IMR-90 (cell line): Measurements from ENCODE around the gene GRIPAP1. TPM values are rescaled to one million over a fixed set of nuclear protein-coding genes. Genes with fewer than 3 reads are reported as not detected.

Source experiments
- ATAC-seq: fragments of 200-7000 bp; cut with Tn5 transposase; 2 replicates; pipeline ENCODE4 v1.9.1; 2020; ENCODE audit warnings: low read depth, mild to moderate bottlenecking, moderate library complexity
- BruUV-seq: library from RNA; stranded (reverse); fragments of 400-500 nt; replicated peaks from 2 replicates; lab custom pipeline; 2021; lab: Mats Ljungman, UMichigan
- CTCF ChIA-PET: fragments of 300-600 bp; formaldehyde crosslinking; extraction: SDS; loops from one replicate; lab custom pipeline; 2021; ENCODE audit warnings: antibody characterized with exemption; lab: Yijun Ruan, JAX
- POLR2A ChIA-PET: fragments of 300-600 bp; sonication (Branson Sonifier 250); formaldehyde crosslinking; loops from one replicate; lab custom pipeline; 2022; ENCODE audit warnings: antibody characterized with exemption; ENCODE audit not compliant: unreplicated experiment; lab: Charles Lee
- DNase-seq: peaks from one replicate; pipeline ENCODE4 v3.0.0; 2013
- H2AFZ ChIP-seq: replicated peaks from 2 replicates; pipeline ENCODE3; 2013; ENCODE audit warnings: low read length, mild to moderate bottlenecking; ENCODE audit not compliant: poor library complexity
- H2AK5ac ChIP-seq: 2 replicates; pipeline ENCODE4 v1.6.1; 2013; ENCODE audit warnings: low read depth, low read length, inconsistent platforms
- H2AK9ac ChIP-seq: replicated peaks from 2 replicates; pipeline ENCODE3; 2013; ENCODE audit warnings: mild to moderate bottlenecking, low read depth, low read length, moderate library complexity; ENCODE audit not compliant: poor library complexity
- H2BK120ac ChIP-seq: 2 replicates; pipeline ENCODE4 v1.6.1; 2013; ENCODE audit warnings: low read depth, low read length, inconsistent platforms
- H2BK15ac ChIP-seq: 3 replicates; pipeline ENCODE4 v1.6.1; 2013; ENCODE audit warnings: low read depth, low read length, inconsistent platforms
- H2BK20ac ChIP-seq: 2 replicates; pipeline ENCODE4 v1.6.1; 2013; ENCODE audit warnings: low read depth, mild to moderate bottlenecking, inconsistent platforms, low read length, moderate library complexity
- H2BK5ac ChIP-seq: 2 replicates; pipeline ENCODE4 v1.6.1; 2013; ENCODE audit warnings: mild to moderate bottlenecking, low read depth, low read length, inconsistent platforms; ENCODE audit not compliant: poor library complexity, severe bottlenecking
- H3K14ac ChIP-seq: replicated peaks from 2 replicates; pipeline ENCODE4 v1.6.1; 2013; ENCODE audit warnings: low read depth, low read length, inconsistent platforms
- H3K18ac ChIP-seq: 2 replicates; pipeline ENCODE4 v1.6.1; 2013; ENCODE audit warnings: low read depth, low read length, control low read depth
- H3K23ac ChIP-seq: 2 replicates; pipeline ENCODE4 v1.6.1; 2013; ENCODE audit warnings: low read depth, low read length, inconsistent platforms
- H3K27ac ChIP-seq: 2 replicates; pipeline ENCODE4 v1.5.1; 2013; ENCODE audit warnings: mild to moderate bottlenecking, control low read depth, low read length; ENCODE audit not compliant: insufficient read depth
- H3K27me3 ChIP-seq: 2 replicates; pipeline ENCODE4 v1.6.1; 2013; ENCODE audit warnings: low read length; ENCODE audit not compliant: control insufficient read depth, insufficient read depth
- H3K36me3 ChIP-seq: 2 replicates; pipeline ENCODE4 v1.6.1; 2013; ENCODE audit warnings: low read length, mixed read lengths; ENCODE audit not compliant: control insufficient read depth, insufficient read depth
- H3K4ac ChIP-seq: 2 replicates; pipeline ENCODE4 v1.6.1; 2013; ENCODE audit warnings: low read depth, low read length, inconsistent platforms
- H3K4me1 ChIP-seq: 2 replicates; pipeline ENCODE4 v1.6.1; 2013; ENCODE audit warnings: low read length, mixed read lengths; ENCODE audit not compliant: control insufficient read depth, insufficient read depth
- H3K4me2 ChIP-seq: 2 replicates; pipeline ENCODE4 v1.6.1; 2013; ENCODE audit warnings: low read depth, mild to moderate bottlenecking, control low read depth, low read length, moderate library complexity
- H3K4me3 ChIP-seq: 2 replicates; pipeline ENCODE4 v1.5.1; 2013; ENCODE audit warnings: low read depth, mild to moderate bottlenecking, control low read depth, low read length, moderate library complexity; ENCODE audit not compliant: insufficient read depth
- H3K56ac ChIP-seq: 2 replicates; pipeline ENCODE4 v1.6.1; 2013; ENCODE audit warnings: low read length, inconsistent platforms; ENCODE audit not compliant: insufficient read depth; ENCODE audit errors: extremely low read depth
- H3K79me1 ChIP-seq, 2 experiments: 2 replicates each; pipeline ENCODE4 v1.6.1; 2013; ENCODE audit warnings: low read length in 2 of 2, inconsistent platforms in 1 of 2, low read depth in 1 of 2
- H3K9ac ChIP-seq: 2 replicates; pipeline ENCODE4 v1.6.1; 2013; ENCODE audit warnings: low read depth, low read length, control low read depth
- H3K9me1 ChIP-seq: 2 replicates; pipeline ENCODE4 v1.6.1; 2013; ENCODE audit warnings: low read length, inconsistent platforms; ENCODE audit not compliant: insufficient read depth
- H3K9me3 ChIP-seq: 2 replicates; pipeline ENCODE4 v1.6.1; 2013; ENCODE audit warnings: low read length; ENCODE audit not compliant: control insufficient read depth, insufficient read depth
- H4K20me1 ChIP-seq: 2 replicates; pipeline ENCODE4 v1.6.1; 2013; ENCODE audit warnings: low read length, inconsistent platforms; ENCODE audit not compliant: insufficient read depth
- H4K5ac ChIP-seq: 2 replicates; pipeline ENCODE4 v1.6.1; 2013; ENCODE audit warnings: mild to moderate bottlenecking, low read depth, low read length, control low read depth
- H4K8ac ChIP-seq, 2 experiments: 2 replicates each; pipeline ENCODE4 v1.6.1; 2013; ENCODE audit warnings: low read depth in 2 of 2, low read length in 2 of 2, control low read depth in 1 of 2, inconsistent platforms in 1 of 2
- H4K91ac ChIP-seq: 2 replicates; pipeline ENCODE4 v1.6.1; 2013; ENCODE audit warnings: low read depth, low read length, inconsistent platforms; ENCODE audit not compliant: insufficient read depth
- BHLHE40 ChIP-seq: fragments of 150-350 bp; IDR thresholded peaks from 2 replicates; pipeline ENCODE4 v1.6.1; 2016; ENCODE audit warnings: mild to moderate bottlenecking, low read depth, low read length
- ELK1 ChIP-seq: fragments of 150-350 bp; IDR thresholded peaks from 2 replicates; pipeline ENCODE4 v1.6.1; 2016; ENCODE audit warnings: low read depth, mild to moderate bottlenecking, low read length, moderate library complexity, borderline replicate concordance
- MAFK ChIP-seq: IDR thresholded peaks from 2 replicates; pipeline ENCODE4 v1.6.1; 2012; ENCODE audit warnings: low read depth, low read length, improper control_type of control experiment
- RCOR1 ChIP-seq: IDR thresholded peaks from 2 replicates; pipeline ENCODE4 v1.6.1; 2012; ENCODE audit warnings: mild to moderate bottlenecking, low read length, improper control_type of control experiment; ENCODE audit not compliant: insufficient replicate concordance
- RFX5 ChIP-seq: IDR thresholded peaks from 2 replicates; pipeline ENCODE4 v1.8.0; 2012; ENCODE audit warnings: low read depth, mild to moderate bottlenecking, low read length, moderate library complexity
- WGBS, 2 experiments: methylation state at CpG; one replicate each; pipeline versions ENCODE4 v1.1.5 to v1.1.7; 2013; ENCODE audit warnings: missing lambda C conversion rate in 2 of 2; ENCODE audit not compliant: insufficient read length in 1 of 2; ENCODE audit errors: extremely low coverage in 2 of 2; 5-methylcytosine and 5-hydroxymethylcytosine counted together
- dilution Hi-C: fragments of 300-500 bp; cut with HindIII; formaldehyde crosslinking; loops from one replicate; pipeline ENCODE4 v1.14.3; 2018; ENCODE audit warnings: low sequenced_read_pairs; ENCODE audit not compliant: unreplicated experiment
- in situ Hi-C: fragments of 300-500 bp; cut with MboI; formaldehyde crosslinking; loops from 3 replicates; pipeline ENCODE4 v1.14.3; 2019; ENCODE audit warnings: low sequenced_read_pairs, inconsistent platforms, mixed read lengths
- intact Hi-C: fragments of 100-400 bp; cut with micrococcal nuclease; formaldehyde crosslinking; loops from 2 replicates; pipeline ENCODE4 v1.10.0; 2022
- polyA plus RNA-seq, 3 experiments: library from polyadenylated mRNA; depleted of rRNA; stranded (reverse); fragments of >200 nt; gene quantifications; 2 replicates each; pipeline ENCODE4 v1.2.3, GENCODE V29; 2012; ENCODE audit warnings: low replicate concordance in 1 of 3
- total RNA-seq: library from RNA; depleted of rRNA; stranded (reverse); fragments of >200 nt; gene quantifications from 2 replicates; pipeline ENCODE4 v1.2.3, GENCODE V29; 2012

GRIPAP1 gene
- total and polyA plus RNA-seq, 2 of the 4 experiments (the other 2 are of a cell fraction), result 17.9 to 25.0 TPM

GRCh38 chrX:49001521-49002090 lies 458 bp downstream of the GRIPAP1 start:
- peak overlapping the region; percentile 69 for H3K56ac ChIP-seq
- dilution Hi-C loops (no loop called here), in situ Hi-C loops (no loop called here), intact Hi-C loops (loop anchor here (1.0 kb wide), 1 partner anchor 42 kb away; the partner anchor contains the start of gene TFE3)
- H3K79me1 ChIP-seq, result peaks cover 7 to 33% of the 10 kb centered on the region in 2 experiments
- peak overlapping the region; percentile 63 for H3K27ac ChIP-seq
- H3K14ac ChIP-seq, result peak overlapping the region; percentile 81
- H3K9ac ChIP-seq, result peak overlapping the region; percentile 77
- peak overlapping the region; percentile 28; the same call in 1 of the 2 replicates for H3K18ac ChIP-seq
- WGBS, 2 experiments, result 28% methylated on average over 12 of the region's 17 CpGs; no CpG with 5 or more reads in 1 of the 2 experiments
- ChIA-PET CTCF (no interaction called here), POLR2A (interaction anchor here (1.3 kb wide), 1 partner anchor 41 kb away, joined by 3 read pairs; no protein-coding TSS in a partner anchor)
- H3K4me1 ChIP-seq, result no peaks in the 10 kb centered on the region; the same call in 1 of the 2 replicates
- peak overlapping the region; percentile 94 for H3K4me3 ChIP-seq
- H2BK5ac ChIP-seq, result peak overlapping the region; percentile 100
- peak overlapping the region; percentile 74 to 76; a peak in 3 of 4 replicates for H4K8ac ChIP-seq
- peak; percentile 44 for ATAC-seq
- H2BK20ac ChIP-seq, result no peak overlapping the region
- H3K9me1 ChIP-seq, result no peaks in the 10 kb centered on the region
- TF ChIP-seq RFX5 (no peak), MAFK (no peak), ELK1 (no peak), RCOR1 (no peak), BHLHE40 (no peak; the same call in 1 of the 2 replicates)
- no TSS peak for BruUV-seq
- peak overlapping the region; percentile 53 for H2AK5ac ChIP-seq
- H3K9me3 ChIP-seq, result no peaks in the 10 kb centered on the region
- peaks cover 13% of the 10 kb centered on the region for H3K36me3 ChIP-seq
- no peaks in the 10 kb centered on the region for H4K20me1 ChIP-seq
- H3K27me3 ChIP-seq, result no peaks in the 10 kb centered on the region
- H3K4ac ChIP-seq, result peak overlapping the region; percentile 75
- H2BK120ac ChIP-seq, result peak overlapping the region; percentile 35; the same call in 1 of the 2 replicates
- H3K4me2 ChIP-seq, result peak overlapping the region; percentile 90
- no peak overlapping the region for H2BK15ac ChIP-seq
- H3K23ac ChIP-seq, result peak overlapping the region; percentile 77; the same call in 1 of the 2 replicates
- H4K5ac ChIP-seq, result peak overlapping the region; percentile 65
- peak overlapping the region; percentile 47 for H2AK9ac ChIP-seq
- H4K91ac ChIP-seq, result peak overlapping the region; percentile 63; the same call in 1 of the 2 replicates
- H2AFZ ChIP-seq, result peak overlapping the region; percentile 94
- peak; percentile 36 for DNase-seq
